Activated CD4-positive, alpha-beta T cell treated with anti-CD3 and anti-CD28 coated beads for 24 hours (primary cell): ENCODE results near the gene C1QTNF9B.
"Not testable (repeated sequence)": the region's sequence is repeated elsewhere in the genome, so short reads cannot be mapped to it uniquely, and the experiment has no call there.

ENCODE experiments used
- DNase-seq, 2 donors: peaks; one replicate each; pipeline ENCODE4 v3.0.0-alpha.2; 2020; ENCODE audit warnings: low read depth in 2 of 2

The C1QTNF9B gene

GRCh38 chr13:23894746-23895145, 2.6 kb downstream of the C1QTNF9B start:
- DNase-seq = not testable (repeated sequence)

DNA sequence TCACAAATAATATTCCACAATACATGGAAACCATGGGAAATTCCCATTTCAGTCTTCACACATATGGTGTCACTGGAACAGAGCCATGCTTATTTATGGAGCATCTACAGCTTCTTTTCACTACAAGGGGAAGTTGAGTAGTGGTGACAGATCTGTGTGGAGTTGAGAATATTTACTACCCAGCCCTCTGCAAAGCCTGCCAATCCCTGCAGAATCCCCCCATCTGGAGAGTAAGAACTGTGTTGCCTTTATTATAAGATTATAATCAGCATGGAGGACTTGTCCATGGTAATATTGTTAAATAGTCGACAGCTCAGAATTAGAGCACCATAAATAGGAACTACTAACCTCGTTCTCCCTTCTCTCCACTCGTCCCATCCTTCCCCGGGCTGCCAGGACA, 3.5 kb downstream of the C1QTNF9B start:
- not testable (repeated sequence) for DNase-seq

GRCh38 chr13:23889615-23890607, 7.4 kb downstream of the C1QTNF9B start:
- no peak for DNase-seq

GRCh38 chr13:23888658-23889614, 8.4 kb downstream of the C1QTNF9B start, which contains the start of gene MIPEP:
TSS of gene MIPEP (minus strand) at chr13:23889400. CDS start at chr13:23889320, 80 bp downstream.
- DNase-seq = peak; percentile 89

DNA sequence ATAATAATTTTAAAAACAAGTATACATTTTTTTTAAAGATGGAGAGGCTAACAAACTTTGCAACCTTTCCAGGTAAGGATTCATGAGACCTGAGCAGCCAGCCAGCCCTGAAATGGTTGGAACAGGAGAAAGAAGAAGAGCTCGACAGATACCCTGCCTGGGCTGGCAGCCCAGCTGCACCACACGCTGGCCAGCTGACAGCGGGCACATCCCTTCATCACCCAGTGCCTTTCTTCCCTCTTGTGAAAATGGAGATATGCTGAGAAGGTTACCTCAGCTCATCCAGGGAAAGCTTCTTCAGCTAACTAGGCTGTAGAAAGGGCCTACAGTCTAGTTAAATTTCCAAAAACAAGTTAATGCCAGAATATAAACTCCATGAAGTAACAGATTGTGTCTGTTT, 12.9 kb downstream of the C1QTNF9B start:
- DNase-seq = not testable (repeated sequence)

GRCh38 chr13:23883255-23883654, 14.0 kb downstream of the C1QTNF9B start:
- no peak for DNase-seq

DNA sequence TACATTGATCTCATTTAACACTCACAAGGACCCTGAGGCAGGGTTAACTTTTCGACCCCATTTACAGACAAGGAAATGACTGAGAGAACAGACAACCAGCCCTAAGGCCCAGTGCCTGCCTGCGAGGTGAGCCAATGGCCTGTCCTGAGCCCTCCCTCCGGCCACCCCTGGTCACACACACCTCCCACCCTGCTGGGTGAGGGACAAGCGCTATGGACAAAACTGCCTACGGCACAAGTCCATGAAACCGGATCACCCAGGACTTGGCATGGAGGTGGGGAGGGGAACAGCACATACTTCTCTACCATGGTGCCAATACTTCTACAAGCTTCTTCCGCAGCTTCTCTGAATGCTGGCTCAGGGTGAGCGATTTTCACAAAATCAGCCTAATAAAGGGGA, 15.9 kb downstream of the C1QTNF9B start:
- DNase-seq = not testable (repeated sequence)

GRCh38 chr13:23880493-23881401, 16.6 kb downstream of the C1QTNF9B start:
- DNase-seq = not testable (repeated sequence)

- no peak for DNase-seq
These were observed 20.0 kb downstream of the C1QTNF9B start for GRCh38 chr13:23877286-23877685.

DNA sequence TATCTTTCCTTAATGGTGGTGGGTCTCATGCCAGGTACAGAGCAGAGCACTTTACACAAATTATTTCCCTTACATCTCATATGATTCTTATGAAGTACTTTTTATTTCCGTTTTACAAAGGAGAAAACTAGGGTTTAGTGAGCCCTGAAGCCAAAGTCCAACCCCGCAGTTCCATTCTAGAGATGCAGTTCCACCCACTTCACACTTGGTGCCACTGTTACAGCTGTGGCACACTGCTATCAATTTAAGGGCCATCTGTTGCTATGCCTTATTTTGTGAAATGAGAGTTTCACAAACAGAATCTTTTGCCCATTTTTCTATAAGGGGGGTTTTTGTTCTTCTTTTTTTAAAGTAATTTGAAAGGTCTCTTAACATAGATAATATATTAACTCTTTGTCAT, 21.0 kb downstream of the C1QTNF9B start:
- DNase-seq = no peak

- DNase-seq = no peak
These were observed 25.6 kb downstream of the C1QTNF9B start for GRCh38 chr13:23871616-23872220.

DNA sequence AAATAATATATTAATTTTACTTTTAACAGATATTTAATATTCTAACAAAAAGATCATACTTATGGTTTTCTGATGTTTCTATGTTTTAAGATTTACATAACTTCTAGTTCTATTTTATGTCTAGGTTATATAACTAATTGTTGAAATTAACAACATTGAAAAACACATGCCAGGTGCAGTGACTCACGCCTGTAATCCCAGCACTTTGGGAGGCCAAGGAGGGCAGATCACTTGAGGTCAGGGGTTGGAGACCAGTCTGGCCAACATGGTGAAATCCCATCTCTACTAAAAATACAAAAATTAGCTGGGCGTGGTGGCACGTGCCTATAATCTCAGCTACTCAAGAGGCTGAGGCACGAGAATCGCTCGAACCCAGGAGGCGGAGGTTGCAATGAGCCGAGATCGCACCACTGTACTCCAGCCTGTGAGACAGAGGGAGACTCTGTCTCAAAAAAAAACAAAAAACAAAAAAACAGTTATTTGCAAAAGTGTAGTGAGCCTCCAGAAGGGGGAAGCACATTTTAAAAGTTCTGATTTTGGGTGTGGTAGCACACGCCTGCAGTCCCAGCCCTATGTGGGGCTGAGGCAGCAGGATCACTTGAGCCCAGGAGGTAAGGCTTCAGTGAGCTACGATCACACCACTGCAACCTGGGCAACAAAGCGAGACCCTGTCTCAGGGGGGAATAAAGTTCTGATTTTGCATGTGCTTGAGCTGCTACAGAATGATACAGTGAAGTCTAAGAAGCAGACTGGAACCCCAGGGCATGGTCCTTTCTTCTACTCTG, 26.8 kb downstream of the C1QTNF9B start:
- DNase-seq = no peak

DNA sequence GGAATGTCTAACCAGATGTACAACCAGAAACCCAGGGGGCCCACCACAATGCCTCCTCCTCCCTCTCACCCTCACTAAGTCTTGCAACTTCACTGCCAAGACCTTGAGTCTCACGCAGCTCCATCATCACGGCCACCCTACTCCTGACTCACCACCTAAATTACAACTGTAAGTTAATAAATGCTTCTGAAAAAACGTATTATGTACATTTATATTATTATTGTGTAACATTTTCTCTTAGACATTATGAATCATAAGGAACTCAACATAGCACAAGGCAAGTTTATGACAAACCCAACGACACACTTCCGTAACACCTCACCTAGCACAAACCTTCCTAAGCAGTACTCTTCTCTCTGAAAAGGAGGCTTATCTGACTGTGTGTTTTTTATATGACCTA, 28.8 kb downstream of the C1QTNF9B start:
- no peak for DNase-seq

GRCh38 chr13:23867027-23867491, 30.2 kb downstream of the C1QTNF9B start:
- no peak for DNase-seq

DNA sequence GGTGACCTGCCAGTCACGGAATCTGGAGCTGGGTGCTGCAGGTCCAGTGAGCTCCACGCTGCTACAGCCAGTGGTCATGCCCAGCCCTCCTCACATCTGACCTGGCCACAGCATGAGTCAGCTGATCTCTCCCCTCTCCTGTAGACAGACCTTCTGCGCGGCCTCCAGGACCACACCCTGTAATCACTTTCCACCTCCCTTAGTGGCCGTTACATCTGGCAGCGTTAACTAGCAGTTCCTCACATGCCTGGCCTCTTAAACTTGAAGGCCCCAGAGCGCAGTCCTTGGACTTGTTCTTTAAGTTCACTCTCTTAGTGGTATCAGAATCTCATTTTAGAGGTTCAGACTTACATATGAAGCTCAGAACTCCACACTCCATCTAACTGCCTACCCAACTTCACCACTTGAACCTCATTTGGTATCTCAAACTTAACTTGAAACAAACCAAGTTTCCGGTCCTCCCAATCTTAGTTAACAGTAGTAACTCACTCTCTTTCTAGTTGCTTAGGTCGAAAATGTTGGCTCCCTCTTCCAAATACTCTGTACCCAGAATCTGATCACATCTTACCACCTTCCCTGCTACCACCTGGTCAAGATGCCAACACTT, 30.8 kb downstream of the C1QTNF9B start:
- DNase-seq = no peak

DNA sequence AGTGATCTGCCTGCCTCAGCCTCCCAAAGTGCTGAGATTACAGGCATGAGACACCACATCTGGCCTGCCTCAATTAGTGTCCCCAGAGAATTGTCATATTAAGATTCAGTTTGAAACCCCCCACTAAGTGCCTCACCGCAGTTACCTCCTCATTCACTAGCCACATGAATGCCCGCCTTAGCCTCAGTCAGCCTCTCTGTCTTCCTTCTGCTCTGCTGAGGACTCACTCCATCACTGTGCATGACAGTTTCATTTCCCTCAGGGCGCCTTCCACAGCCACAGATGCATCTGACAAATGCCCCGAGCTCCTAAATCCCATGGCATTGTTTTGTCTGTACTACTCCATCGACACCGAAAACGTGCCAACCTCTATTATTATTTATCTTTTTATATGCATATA, 31.4 kb downstream of the C1QTNF9B start:
- no peak for DNase-seq

DNA sequence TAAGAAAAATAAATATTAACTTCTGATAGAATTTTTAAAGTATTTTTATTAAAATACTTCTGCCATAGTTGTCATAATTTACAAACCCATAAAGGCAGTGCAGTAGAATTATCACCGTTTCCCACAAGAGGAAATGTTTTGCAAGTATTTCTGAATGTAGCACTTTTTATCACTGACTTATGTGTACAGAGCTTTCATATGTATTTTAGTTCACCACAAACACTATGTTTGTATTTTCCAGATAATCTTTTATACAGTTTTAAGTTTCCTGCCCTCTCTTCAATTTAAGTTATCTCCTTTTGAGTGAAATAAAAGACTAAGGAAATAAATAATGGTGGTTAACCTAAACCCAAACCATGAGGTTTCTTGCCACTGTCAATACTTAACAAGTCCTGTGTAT, 32.3 kb downstream of the C1QTNF9B start:
- DNase-seq = no peak

DNA sequence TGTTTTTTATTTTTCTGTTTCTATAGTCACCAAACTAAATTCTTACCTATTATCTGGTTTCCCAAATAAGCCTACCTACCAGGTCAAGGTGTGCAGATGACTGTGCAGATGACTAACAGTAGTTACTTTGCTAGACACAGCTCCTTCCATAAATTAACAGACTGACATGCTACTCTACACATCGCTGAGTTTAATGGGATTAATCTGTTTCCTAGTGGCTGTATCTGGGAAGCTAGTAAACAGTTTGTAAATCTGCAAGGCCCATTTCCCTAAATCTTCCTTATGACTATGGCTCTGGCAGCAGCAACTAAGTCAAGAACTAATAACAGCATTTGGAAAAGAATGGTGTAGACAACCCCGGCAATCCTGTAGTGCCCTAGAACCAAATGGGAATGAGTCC, 36.0 kb downstream of the C1QTNF9B start:
- DNase-seq = no peak

GRCh38 chr13:23859904-23860303, 37.4 kb downstream of the C1QTNF9B start:
- DNase-seq = no peak
